Measurements from ENCODE around the gene IGF1R. TPM values are rescaled to one million over a fixed set of nuclear protein-coding genes. Genes with fewer than 3 reads are reported as not detected.

The IGF1R gene
- total RNA-seq, 1 experiment from 2014 or later = 51.6 TPM

DNA sequence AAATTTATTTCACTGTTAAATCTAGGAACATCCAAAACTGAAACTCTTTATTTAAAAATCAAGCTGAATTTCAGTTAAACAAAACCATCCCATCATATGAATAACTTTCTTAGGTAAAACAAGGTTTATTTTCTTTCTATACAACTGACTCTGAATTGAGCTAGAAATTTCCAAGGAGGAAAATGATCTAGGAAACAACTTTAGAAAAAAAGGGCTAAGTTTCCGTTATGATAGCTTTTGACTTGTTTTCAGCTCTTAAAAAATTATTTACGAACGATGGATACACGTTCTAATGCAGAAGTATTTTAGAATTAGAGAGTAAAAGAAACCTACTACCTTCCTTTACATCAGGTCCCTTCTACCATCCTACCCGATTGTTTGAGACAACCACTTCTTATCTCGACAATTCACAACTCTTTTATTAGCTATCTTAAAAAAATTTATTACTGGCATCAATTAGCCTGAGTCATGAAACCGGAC is 1.8 kb upstream of the IGF1R start:
- intact Hi-C loops (cut with micrococcal nuclease; ENCODE audit: unreplicated experiment) = loop anchor here (1.0 to 5.0 kb wide), 5 partner anchors 34 to 221 kb away; no protein-coding TSS in a partner anchor
- ChIA-PET POLR2A (no interaction called here), CTCF (interaction anchor here (0.9 to 2.3 kb wide), 6 partner anchors 65 to 235 kb away, joined by 3 to 12 read pairs (median 4); no protein-coding TSS in a partner anchor)
- Mint-ChIP-seq H3K27me3 (ENCODE audit: insufficient read depth, unreplicated experiment) (peaks cover 9% of the 10 kb centered on the region), H3K36me3 (ENCODE audit: insufficient read depth, unreplicated experiment) (peaks cover 15% of the 10 kb centered on the region), H3K4me1 (ENCODE audit: low read depth, unreplicated experiment) (no peaks in the 10 kb centered on the region), H3K9me3 (ENCODE audit: unreplicated experiment) (no peaks in the 10 kb centered on the region), H3K4me3 (ENCODE audit: unreplicated experiment) (peak overlapping the region; percentile 83), H3K27ac (ENCODE audit: unreplicated experiment) (no peak overlapping the region)
- Histone ChIP-seq H3K27me3 (replicated peaks; ENCODE audit: control insufficient read depth, insufficient read depth, low read length) (no peaks in the 10 kb centered on the region), H3K9me3 (no peaks in the 10 kb centered on the region), H3K4me1 (peaks cover 10% of the 10 kb centered on the region), H3K36me3 (ENCODE audit: control insufficient read depth, insufficient read depth, low read length) (no peaks in the 10 kb centered on the region), H3K4me3 (ENCODE audit: low read depth, low read length) (peak overlapping the region; percentile 51)
- TSS peak; percentile 42 for BruUV-seq (replicated peaks)
- DNase-seq = no peak
- TF ChIP-seq, protein P1, sequence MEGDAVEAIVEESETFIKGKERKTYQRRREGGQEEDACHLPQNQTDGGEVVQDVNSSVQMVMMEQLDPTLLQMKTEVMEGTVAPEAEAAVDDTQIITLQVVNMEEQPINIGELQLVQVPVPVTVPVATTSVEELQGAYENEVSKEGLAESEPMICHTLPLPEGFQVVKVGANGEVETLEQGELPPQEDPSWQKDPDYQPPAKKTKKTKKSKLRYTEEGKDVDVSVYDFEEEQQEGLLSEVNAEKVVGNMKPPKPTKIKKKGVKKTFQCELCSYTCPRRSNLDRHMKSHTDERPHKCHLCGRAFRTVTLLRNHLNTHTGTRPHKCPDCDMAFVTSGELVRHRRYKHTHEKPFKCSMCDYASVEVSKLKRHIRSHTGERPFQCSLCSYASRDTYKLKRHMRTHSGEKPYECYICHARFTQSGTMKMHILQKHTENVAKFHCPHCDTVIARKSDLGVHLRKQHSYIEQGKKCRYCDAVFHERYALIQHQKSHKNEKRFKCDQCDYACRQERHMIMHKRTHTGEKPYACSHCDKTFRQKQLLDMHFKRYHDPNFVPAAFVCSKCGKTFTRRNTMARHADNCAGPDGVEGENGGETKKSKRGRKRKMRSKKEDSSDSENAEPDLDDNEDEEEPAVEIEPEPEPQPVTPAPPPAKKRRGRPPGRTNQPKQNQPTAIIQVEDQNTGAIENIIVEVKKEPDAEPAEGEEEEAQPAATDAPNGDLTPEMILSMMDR (IDR thresholded peaks at IDR 0.05; ENCODE audit: insufficient read depth in 1 of 2, low read depth in 1 of 2, low read length in 1 of 2, severe bottlenecking in 1 of 2, unreplicated experiment in 1 of 2) = no peak

DNA sequence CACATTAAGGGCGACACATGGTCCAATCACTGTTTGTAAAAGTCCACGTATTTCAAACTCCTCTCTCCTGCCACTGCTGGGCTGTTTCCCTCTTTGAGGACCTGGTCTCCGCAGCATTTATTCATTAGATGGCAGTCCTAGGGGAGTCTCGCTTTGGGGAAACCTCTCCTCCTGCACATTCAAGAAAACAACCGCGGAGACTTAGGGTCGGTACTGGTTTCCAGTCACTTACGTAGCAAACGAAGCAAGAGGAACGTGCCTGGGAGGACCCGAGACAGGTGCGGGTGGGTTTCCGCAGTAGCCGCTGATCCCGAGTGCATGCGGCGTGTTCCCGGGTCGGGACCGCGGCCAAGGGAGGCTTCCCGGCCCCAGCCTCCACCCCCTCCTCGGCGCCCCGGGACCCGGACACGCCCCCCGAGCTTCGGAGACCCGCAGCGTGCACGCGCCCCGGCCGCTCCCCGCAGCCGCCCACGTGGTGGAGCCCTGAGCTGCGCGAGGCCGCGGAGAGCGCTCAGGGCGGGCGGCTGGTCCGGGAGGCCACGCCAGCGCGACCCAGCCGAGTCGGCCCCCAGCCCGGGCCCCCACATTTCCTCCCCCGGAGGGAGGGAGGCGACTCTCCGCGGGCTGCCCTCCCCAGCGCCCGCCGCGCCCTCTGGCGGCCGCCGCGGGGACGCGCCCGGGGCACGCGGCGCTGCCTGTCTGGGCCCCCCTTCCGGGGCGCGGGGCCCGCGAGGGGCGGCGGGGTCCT is 1.1 kb upstream of the IGF1R start:
- intact Hi-C loops (cut with micrococcal nuclease; ENCODE audit: unreplicated experiment) = loop anchor here (1.0 to 5.0 kb wide), 5 partner anchors 35 to 220 kb away; no protein-coding TSS in a partner anchor

More for the DNA sequence above, 1.1 kb upstream of the IGF1R start:
- TF ChIP-seq, protein P1 (IDR thresholded peaks at IDR 0.05; ENCODE audit: insufficient read depth in 1 of 2, low read depth in 1 of 2, low read length in 1 of 2, severe bottlenecking in 1 of 2, unreplicated experiment in 1 of 2) = peak; percentile 5 to 33
- H3K4me1 Mint-ChIP-seq (ENCODE audit: low read depth, unreplicated experiment) = peaks cover 3% of the 10 kb centered on the region
- ChIA-PET CTCF (interaction anchor here (0.8 to 2.3 kb wide), 8 partner anchors 12 to 430 kb away, joined by 3 to 12 read pairs (median 4); no protein-coding TSS in a partner anchor), POLR2A (no interaction called here)
- no peaks in the 10 kb centered on the region for H3K9me3 Mint-ChIP-seq (ENCODE audit: unreplicated experiment)
- no TSS peak for BruUV-seq (replicated peaks)
- Histone ChIP-seq H3K27me3 (replicated peaks; ENCODE audit: control insufficient read depth, insufficient read depth, low read length) (no peaks in the 10 kb centered on the region), H3K9me3 (no peaks in the 10 kb centered on the region), H3K4me3 (ENCODE audit: low read depth, low read length) (peak overlapping the region; percentile 51), H3K36me3 (ENCODE audit: control insufficient read depth, insufficient read depth, low read length) (no peaks in the 10 kb centered on the region), H3K4me1 (peaks cover 16% of the 10 kb centered on the region)
- H3K4me3 Mint-ChIP-seq (ENCODE audit: unreplicated experiment) = peak overlapping the region; percentile 93
- peaks cover 7% of the 10 kb centered on the region for H3K27me3 Mint-ChIP-seq (ENCODE audit: insufficient read depth, unreplicated experiment)
- H3K36me3 Mint-ChIP-seq (ENCODE audit: insufficient read depth, unreplicated experiment) = peaks cover 15% of the 10 kb centered on the region
- DNase-seq = peak; percentile 83 to 89
- no peak overlapping the region for H3K27ac Mint-ChIP-seq (ENCODE audit: unreplicated experiment)

Measured in Caco-2 (cell line).